ENCODE results near the gene ANAPC16.
A peak's percentile ranks its signal among the peaks of the same experiment; 100 is the strongest.

The ANAPC16 gene

DNA sequence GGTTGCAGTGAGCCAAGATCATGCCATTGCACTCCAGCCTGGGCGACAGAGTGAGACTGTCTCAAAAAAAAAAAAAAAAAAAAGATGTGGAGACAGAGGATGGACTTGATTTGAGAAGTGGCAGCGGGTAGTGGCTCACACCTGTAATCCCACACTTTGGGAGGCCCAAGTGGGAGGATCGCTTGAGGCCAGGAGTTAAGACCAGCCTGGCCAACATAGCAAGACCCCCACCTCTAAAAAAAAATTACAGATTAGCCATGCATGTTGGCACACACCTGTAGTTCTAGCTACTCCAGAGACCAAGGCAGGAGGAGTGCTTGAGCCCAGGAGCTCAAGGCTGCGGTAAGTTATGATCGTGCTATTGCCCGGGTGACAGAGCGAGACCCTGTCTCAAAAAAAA is 24.6 kb downstream of the ANAPC16 start:
- no peak for DNase-seq (ENCODE audit: low read depth in 2 of 2)
- H3K4me3 ChIP-seq (replicated peaks in 1 of 2; ENCODE audit: low read depth in 2 of 2, low read length in 2 of 2), result no peak overlapping the region
- TF ChIP-seq, protein P1, sequence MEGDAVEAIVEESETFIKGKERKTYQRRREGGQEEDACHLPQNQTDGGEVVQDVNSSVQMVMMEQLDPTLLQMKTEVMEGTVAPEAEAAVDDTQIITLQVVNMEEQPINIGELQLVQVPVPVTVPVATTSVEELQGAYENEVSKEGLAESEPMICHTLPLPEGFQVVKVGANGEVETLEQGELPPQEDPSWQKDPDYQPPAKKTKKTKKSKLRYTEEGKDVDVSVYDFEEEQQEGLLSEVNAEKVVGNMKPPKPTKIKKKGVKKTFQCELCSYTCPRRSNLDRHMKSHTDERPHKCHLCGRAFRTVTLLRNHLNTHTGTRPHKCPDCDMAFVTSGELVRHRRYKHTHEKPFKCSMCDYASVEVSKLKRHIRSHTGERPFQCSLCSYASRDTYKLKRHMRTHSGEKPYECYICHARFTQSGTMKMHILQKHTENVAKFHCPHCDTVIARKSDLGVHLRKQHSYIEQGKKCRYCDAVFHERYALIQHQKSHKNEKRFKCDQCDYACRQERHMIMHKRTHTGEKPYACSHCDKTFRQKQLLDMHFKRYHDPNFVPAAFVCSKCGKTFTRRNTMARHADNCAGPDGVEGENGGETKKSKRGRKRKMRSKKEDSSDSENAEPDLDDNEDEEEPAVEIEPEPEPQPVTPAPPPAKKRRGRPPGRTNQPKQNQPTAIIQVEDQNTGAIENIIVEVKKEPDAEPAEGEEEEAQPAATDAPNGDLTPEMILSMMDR (IDR thresholded peaks at IDR 0.05; ENCODE audit: low read depth, low read length), result no peak

DNA sequence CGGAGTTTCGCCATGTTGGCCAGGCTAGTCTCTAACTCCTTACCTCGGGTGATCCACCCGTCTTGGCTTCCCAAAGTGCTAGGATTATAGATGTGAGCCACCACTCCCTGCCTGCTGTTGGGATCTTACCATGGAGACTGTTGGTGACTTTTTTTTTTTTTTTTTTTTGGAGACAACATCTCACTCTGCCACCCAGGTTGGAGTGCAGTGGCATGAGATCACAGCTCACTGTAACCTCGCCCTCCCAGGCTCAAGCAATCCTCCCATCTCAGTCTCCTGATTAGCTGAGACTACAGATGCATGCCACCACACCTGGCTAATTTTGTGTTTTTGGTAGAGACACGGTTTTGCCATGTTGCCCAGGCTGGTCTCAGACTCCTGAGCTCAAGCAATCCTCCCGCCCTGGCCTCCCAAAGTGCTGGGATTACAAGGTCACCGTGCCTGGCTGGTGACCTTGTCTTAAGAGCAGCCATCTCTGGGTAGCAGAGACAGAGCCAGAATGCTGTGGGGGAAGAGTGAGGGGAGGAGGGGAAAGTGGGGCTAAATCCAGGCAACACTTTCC is 26.0 kb downstream of the ANAPC16 start:
- TF ChIP-seq, protein P1 (IDR thresholded peaks at IDR 0.05; ENCODE audit: low read depth, low read length), result no peak

DNA sequence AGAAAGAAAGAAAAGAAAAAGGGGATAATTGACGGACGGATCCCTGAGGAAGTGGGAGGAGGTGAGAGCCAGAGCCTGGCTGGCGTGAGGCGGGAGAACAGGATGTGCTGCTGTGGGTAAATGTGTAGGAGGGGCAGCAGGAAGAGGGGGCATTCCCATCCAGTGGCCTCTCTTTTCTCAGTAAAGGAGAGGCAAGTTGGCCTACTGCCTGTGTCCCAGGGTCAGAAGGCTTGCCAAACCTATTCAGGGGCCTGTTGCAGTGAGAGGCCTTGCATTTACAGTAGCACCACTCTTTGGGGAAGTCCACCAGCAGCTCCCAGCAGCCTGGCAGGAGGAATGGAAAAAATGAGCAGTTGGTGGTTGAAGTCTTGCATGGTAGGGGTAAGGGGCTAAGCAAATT is 26.9 kb downstream of the ANAPC16 start:
- no peak overlapping the region for H3K4me3 ChIP-seq (replicated peaks in 1 of 2; ENCODE audit: low read depth in 2 of 2, low read length in 2 of 2)
- TF ChIP-seq, protein P1 (IDR thresholded peaks at IDR 0.05; ENCODE audit: low read depth, low read length), result no peak
- DNase-seq (ENCODE audit: low read depth in 2 of 2), result peak; percentile 82 to 97

More for the DNA sequence above, 26.0 kb downstream of the ANAPC16 start:
- no peak for DNase-seq (ENCODE audit: low read depth in 2 of 2)
- H3K4me3 ChIP-seq (replicated peaks in 1 of 2; ENCODE audit: low read depth in 2 of 2, low read length in 2 of 2), result no peak overlapping the region

DNA sequence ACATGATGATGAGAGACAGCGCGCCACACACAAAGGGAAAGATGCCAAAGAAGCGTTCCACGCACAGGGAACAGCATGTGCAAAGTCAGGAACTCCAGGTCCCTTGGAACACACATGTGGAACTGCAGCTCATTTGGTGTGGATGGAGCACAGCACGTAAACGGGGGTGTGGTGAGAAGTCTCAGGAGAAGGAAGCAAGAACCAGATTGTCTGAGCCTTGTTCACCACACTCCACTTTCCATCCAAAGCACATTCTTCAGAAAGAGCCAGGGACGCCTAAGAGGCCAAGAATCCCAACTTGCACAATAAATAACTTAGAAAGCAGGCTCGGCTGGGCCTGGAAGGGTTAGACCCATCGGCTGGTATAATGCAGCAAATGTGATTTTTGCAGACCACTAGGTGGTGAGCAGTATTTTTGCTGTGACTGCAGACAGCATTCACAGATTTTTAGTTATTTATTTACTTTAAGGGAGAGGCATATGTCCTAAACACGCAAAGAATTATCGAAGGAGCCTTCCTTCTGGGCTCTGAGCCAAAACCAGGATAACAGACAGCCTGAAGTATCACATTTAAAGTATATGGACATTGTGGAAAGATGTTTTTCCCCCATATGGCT is 28.1 kb downstream of the ANAPC16 start:
- no peak overlapping the region for H3K4me3 ChIP-seq (replicated peaks in 1 of 2; ENCODE audit: low read depth in 2 of 2, low read length in 2 of 2)
- TF ChIP-seq, protein P1 (IDR thresholded peaks at IDR 0.05; ENCODE audit: low read depth, low read length), result peak; percentile 49
- DNase-seq (ENCODE audit: low read depth in 2 of 2), result peak; percentile 97 to 98

DNA sequence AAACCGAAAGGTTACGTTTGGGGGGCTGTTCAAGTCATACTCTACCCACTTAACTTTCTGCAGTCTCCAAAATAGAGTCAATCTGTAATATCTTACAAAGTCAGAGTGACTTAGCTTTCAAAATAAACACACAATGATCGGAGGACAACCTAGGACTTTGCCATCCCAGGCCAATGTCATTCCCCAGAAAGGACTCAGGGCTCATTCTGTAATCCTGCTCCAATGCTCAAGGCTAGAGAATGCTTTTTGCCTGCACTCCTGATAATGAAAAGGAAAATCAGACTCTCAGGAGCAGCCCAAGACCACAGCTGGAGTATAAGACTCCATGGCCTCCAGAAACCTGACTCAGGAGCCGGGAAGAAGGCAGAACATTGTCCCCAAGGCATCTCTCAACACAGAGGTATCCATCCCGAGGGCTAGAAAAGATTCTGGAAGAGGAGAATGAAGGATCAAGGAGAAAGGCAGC is 28.8 kb downstream of the ANAPC16 start:
- H3K4me3 ChIP-seq (replicated peaks in 1 of 2; ENCODE audit: low read depth in 2 of 2, low read length in 2 of 2), result no peak overlapping the region
- no peak for DNase-seq (ENCODE audit: low read depth in 2 of 2)
- TF ChIP-seq, protein P1 (IDR thresholded peaks at IDR 0.05; ENCODE audit: low read depth, low read length), result no peak

DNA sequence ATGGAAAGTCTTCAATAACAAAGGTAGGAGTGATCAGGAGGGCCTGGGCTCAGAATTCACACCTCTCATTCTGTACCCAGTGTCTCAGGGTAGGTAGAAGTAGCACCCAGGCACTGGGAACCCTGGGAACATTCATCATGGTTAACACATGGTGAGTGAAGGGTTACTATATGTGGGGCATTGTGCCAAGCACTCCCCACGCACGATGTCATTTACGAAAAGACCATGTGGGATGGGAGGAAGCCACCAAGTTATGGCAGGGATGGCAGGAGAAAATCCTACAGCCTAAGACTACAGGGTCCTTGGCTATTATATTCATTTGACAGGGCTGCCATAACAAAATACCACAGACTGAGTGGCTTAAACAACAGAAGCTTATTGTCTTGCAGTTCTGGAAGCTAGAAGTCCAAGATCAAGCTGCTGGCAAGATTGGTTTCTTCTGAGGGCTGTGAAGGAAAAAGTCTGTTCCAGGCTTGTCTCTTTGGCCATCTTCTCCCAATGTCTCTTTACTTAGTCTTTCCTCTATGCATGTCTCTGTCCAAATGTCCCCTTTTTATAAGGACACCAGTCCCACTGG is 30.2 kb downstream of the ANAPC16 start:
- H3K4me3 ChIP-seq (replicated peaks in 1 of 2; ENCODE audit: low read depth in 2 of 2, low read length in 2 of 2), result no peak overlapping the region
- DNase-seq (ENCODE audit: low read depth in 2 of 2), result peak in 1 of 2 donors; percentile 46
- TF ChIP-seq, protein P1 (IDR thresholded peaks at IDR 0.05; ENCODE audit: low read depth, low read length), result no peak
